Measurements from ENCODE around the gene DLK1.

GRCh38 chr14:100711493-100711892, 15.2 kb upstream of the DLK1 start:
- no peak for TF ChIP-seq CTCF (IDR thresholded peaks at IDR 0.05)
- no peak for TF ChIP-seq POLR2A (IDR thresholded peaks at IDR 0.05)
- TF ChIP-seq POLR2AphosphoS5 (IDR thresholded peaks at IDR 0.05) = no peak

All from transverse colon (tissue), 4 donors.